Natural killer cell (primary cell): ENCODE results near the gene SSH2. TPM values are rescaled to one million over a fixed set of nuclear protein-coding genes. Genes with fewer than 3 reads are reported as not detected.
A peak's percentile ranks its signal among the peaks of the same experiment; 100 is the strongest.

Source experiments
- ATAC-seq, 3 donors: fragments of 150-1000 bp in 2 of 3; fragments of 200-7000 bp in 1 of 3; cut with Tn5 transposase; 1 replicate in 1 of 3; 2 replicates in 2 of 3; pipeline ENCODE4 v1.10.0; 2021; ENCODE audit warnings: mild to moderate bottlenecking in 2 of 3, moderate library complexity in 2 of 3
- DNase-seq, 2 donors: peaks; one replicate each; pipeline versions ENCODE4 v3.0.0 to v3.0.0-alpha.2; 2013 to 2021; ENCODE audit warnings: mixed read lengths in 1 of 2
- H3K27ac ChIP-seq: one replicate; pipeline ENCODE4 v1.5.1; 2013; ENCODE audit warnings: mild to moderate bottlenecking, low read length
- H3K27me3 ChIP-seq: one replicate; pipeline ENCODE4 v1.6.1; 2013; ENCODE audit warnings: low read length; ENCODE audit not compliant: control insufficient read depth, insufficient read depth
- H3K36me3 ChIP-seq: one replicate; pipeline ENCODE4 v1.6.1; 2013; ENCODE audit warnings: low read length; ENCODE audit not compliant: control insufficient read depth, insufficient read depth
- H3K4me1 ChIP-seq: one replicate; pipeline ENCODE4 v1.6.1; 2013; ENCODE audit warnings: low read length; ENCODE audit not compliant: control insufficient read depth, insufficient read depth
- H3K4me3 ChIP-seq: one replicate; pipeline ENCODE4 v1.5.1; 2013; ENCODE audit warnings: low read length
- H3K9me3 ChIP-seq: one replicate; pipeline ENCODE4 v1.6.1; 2013; ENCODE audit warnings: low read length; ENCODE audit not compliant: control insufficient read depth, insufficient read depth
- H3K27ac Mint-ChIP-seq, 2 donors: one replicate each; pipeline ENCODE4 v1.8.0; 2022; ENCODE audit warnings: mild to moderate bottlenecking in 2 of 2, mixed read lengths in 2 of 2, moderate library complexity in 1 of 2
- H3K27me3 Mint-ChIP-seq, 2 donors: one replicate each; pipeline ENCODE4 v1.8.0; 2022; ENCODE audit warnings: low read depth in 2 of 2, mixed read lengths in 2 of 2
- H3K36me3 Mint-ChIP-seq: one replicate; pipeline ENCODE4 v1.8.0; 2022; ENCODE audit warnings: mixed read lengths
- H3K4me1 Mint-ChIP-seq, 2 donors: one replicate each; pipeline ENCODE4 v1.8.0; 2022; ENCODE audit warnings: mixed read lengths in 2 of 2
- H3K4me3 Mint-ChIP-seq: one replicate; pipeline ENCODE4 v1.8.0; 2022; ENCODE audit warnings: mild to moderate bottlenecking, moderate library complexity, mixed read lengths
- H3K9me3 Mint-ChIP-seq, 2 donors: one replicate each; pipeline ENCODE4 v1.8.0; 2022; ENCODE audit warnings: mixed read lengths in 2 of 2
- WGBS: methylation state at CpG from one replicate; pipeline ENCODE4 v1.1.7; 2013; ENCODE audit warnings: missing lambda C conversion rate; ENCODE audit not compliant: insufficient coverage; 5-methylcytosine and 5-hydroxymethylcytosine counted together
- intact Hi-C: fragments of 100-400 bp; cut with micrococcal nuclease; formaldehyde crosslinking; loops from one replicate; pipeline ENCODE4 v1.14.2; 2022
- total RNA-seq, 4 donors: library from RNA; stranded (reverse); fragments of 120-200 nt in 1 of 4; gene quantifications; one replicate each; pipeline versions ENCODE4 v1.2.3 to v1.2.4, GENCODE V29; 2013 to 2022
- TF ChIP-seq, protein P1 (sequence below): fragments of 200-600 bp; IDR thresholded peaks from one replicate; pipeline ENCODE4 v1.8.0; 2022; ENCODE audit warnings: antibody characterized with exemption

Gene SSH2
- total RNA-seq, 3 donors from 2014 or later (not counting 1 experiment from before 2014, with no cell fraction given): 124 to 166 (median 144) TPM

DNA sequence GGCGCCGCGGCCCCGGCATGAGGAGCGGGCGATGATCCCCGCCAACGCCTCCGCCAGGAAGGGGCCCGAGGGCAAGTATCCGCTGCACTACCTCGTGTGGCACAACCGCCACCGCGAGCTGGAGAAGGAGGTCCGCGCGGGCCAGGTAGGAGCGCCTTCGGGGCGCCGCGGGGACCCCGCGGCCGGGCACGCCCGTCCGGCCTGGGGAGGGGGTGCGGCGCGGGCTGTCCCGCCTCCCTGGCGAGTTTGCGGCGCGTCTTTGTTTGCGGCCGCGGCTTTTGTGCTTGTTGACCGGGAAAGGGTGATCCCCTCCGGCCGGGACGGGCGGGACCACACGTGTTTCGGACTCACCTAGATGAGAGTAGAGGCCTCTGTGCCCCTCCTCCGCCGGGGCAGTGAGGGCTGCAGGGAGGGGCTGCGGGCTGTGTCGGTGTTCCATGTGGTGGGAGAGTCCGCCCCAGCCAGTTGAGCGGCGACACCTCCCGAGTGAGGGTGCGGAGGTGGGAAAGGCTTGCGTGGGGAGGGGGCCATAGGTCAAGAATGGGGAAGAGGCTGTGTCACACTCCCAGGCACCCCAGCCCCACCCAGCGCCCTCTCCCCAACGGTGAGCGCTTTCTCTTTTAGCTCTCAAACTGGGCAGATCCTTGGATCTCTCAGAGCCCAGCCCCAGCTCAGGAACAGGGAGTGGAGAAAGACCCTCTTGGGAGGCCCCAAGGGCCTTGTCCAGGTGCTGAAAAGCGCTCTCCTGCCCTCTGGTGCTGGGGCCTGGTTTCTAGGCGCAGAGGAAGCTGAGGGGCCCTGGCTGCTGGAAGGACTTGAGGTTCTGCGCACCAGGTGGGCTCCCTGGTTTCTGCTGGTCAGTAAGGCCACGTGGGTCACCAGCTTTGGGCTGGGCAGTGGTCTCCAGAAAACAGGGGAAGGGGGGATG, 336.2 kb downstream of the SSH2 start:
- intact Hi-C loops: no loop called here
- WGBS: 4% methylated on average over 62 of the region's 64 CpGs
- H3K27ac ChIP-seq: no peak overlapping the region
- TF ChIP-seq, protein P1, sequence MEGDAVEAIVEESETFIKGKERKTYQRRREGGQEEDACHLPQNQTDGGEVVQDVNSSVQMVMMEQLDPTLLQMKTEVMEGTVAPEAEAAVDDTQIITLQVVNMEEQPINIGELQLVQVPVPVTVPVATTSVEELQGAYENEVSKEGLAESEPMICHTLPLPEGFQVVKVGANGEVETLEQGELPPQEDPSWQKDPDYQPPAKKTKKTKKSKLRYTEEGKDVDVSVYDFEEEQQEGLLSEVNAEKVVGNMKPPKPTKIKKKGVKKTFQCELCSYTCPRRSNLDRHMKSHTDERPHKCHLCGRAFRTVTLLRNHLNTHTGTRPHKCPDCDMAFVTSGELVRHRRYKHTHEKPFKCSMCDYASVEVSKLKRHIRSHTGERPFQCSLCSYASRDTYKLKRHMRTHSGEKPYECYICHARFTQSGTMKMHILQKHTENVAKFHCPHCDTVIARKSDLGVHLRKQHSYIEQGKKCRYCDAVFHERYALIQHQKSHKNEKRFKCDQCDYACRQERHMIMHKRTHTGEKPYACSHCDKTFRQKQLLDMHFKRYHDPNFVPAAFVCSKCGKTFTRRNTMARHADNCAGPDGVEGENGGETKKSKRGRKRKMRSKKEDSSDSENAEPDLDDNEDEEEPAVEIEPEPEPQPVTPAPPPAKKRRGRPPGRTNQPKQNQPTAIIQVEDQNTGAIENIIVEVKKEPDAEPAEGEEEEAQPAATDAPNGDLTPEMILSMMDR: no peak
- H3K36me3 Mint-ChIP-seq: no peaks in the 10 kb centered on the region
- no peaks in the 10 kb centered on the region for H3K9me3 Mint-ChIP-seq
- peak overlapping the region; percentile 68 for H3K4me3 Mint-ChIP-seq
- H3K4me1 ChIP-seq: peaks cover 43% of the 10 kb centered on the region
- H3K27me3 ChIP-seq: peaks cover 3% of the 10 kb centered on the region
- no peaks in the 10 kb centered on the region for H3K9me3 ChIP-seq
- H3K4me3 ChIP-seq: peak overlapping the region; percentile 24
- peak in 1 of 2 donors; percentile 54 for DNase-seq
- no peak overlapping the region for H3K27ac Mint-ChIP-seq
- peaks cover 2% of the 10 kb centered on the region in 2 donors for H3K27me3 Mint-ChIP-seq
- peaks cover 9 to 43% of the 10 kb centered on the region in 2 donors for H3K4me1 Mint-ChIP-seq
- no peak for ATAC-seq
- no peaks in the 10 kb centered on the region for H3K36me3 ChIP-seq

DNA sequence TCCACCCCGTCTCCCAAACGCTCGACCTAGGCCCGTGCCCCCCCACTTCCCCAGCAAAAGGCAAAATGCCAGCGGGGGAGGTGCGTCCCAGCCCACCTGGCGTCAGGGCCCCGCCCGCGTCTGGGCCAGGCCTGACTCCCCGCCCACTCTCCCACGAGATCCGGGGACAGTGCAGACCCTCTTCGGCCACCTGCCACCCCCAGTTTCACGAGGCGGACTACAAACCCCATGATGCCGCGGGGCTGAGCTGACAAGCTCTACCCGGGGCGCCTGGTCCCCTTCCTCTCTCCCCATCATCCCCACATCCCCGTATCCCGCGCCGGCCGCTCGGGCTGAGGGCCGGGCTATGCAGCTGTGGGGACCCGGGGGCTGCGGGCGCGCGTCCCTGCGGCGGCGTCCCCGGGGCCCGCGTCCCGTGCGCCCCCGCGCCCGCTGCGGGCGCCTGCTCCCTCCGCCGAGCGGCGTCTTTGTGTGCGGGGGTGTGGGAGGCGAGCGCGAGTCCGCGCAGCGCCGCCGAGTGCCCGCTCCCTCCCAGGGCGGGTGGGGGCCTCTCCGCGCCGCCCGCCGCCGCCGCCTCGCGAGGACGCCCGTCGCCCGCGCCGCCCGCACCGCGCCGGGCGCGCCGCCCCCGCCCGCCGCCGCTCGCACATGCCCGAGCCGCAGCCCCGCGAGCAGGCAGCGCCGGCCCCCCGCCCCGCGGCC, 337.0 kb downstream of the SSH2 start, which contains the start of gene ANKRD13B:
Gene ANKRD13B, plus strand, starts transcription at position 283 of the 702 bp plus-strand sequence. CDS start 490 bp downstream, outside the sequence.
- Histone ChIP-seq H3K27me3 (peaks cover 3% of the 10 kb centered on the region), H3K4me3 (peak within 1 kb of the TSS; percentile 50), H3K9me3 (no peaks in the 10 kb centered on the region), H3K4me1 (peaks cover 51% of the 10 kb centered on the region), H3K36me3 (no peaks in the 10 kb centered on the region), H3K27ac (no peak within 1 kb of the TSS)
- H3K36me3 Mint-ChIP-seq: no peaks in the 10 kb centered on the region
- H3K4me3 Mint-ChIP-seq: peak within 1 kb of the TSS; percentile 77
- no peaks in the 10 kb centered on the region for H3K27me3 Mint-ChIP-seq
- peaks cover 14 to 52% of the 10 kb centered on the region in 2 donors for H3K4me1 Mint-ChIP-seq
- DNase-seq (peak in 1 of 2 donors; percentile 54), ATAC-seq (peak in 1 of 3 donors; percentile 4)
- under 1% methylated on average over 96 of the region's 96 CpGs for WGBS
- H3K9me3 Mint-ChIP-seq: no peaks in the 10 kb centered on the region
- intact Hi-C loops: loop anchor here (1.0 kb wide), 1 partner anchor 22 kb away; no protein-coding TSS in a partner anchor
- TF ChIP-seq, protein P1: no peak
- H3K27ac Mint-ChIP-seq: peak within 1 kb of the TSS in 1 of 2 donors; percentile 40

DNA sequence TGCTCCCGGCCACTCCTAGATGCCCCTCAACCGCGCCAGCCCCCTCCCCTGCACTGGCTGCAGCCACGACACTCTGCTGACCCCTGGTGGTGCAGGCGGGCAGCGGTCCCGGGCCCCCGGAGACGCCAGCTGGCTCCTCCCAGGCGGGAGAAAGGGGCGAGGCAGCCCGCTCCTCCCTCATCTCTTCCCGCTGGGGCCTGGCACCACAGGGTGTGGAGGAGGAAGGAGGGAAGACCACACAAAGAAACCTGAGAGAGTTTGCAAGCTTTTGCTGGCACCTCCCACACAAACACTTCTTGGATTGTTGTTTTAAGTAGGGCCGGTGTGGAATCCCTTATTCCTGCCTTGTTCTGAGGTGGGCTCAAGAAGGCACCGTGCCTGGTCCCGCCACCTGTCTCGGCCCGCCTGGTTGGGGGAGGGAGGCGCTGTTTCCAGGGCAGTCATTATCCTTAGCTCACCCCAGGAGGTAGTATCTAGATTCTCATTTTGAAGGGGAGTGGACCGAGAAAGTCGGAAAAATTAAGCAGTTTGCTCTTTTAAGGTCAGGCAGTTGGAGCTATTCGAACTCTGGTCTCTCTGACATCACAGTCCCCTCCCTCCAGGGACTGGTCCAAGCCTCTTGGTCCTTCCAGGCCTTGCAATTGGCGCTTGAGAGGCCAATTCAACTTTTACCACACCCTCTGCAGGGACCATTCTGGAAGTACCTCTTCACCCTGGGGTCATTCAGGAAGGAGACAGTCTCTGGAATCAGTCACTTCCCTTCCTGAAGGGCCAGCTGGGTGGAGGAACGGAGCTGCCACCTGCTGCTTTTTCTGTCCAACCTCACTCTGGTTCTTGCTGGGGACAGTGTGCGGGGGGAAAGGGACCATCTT, 338.1 kb downstream of the SSH2 start:
- TF ChIP-seq, protein P1: peak; percentile 92
- H3K27me3 ChIP-seq: peaks cover 3% of the 10 kb centered on the region
- no peaks in the 10 kb centered on the region for H3K27me3 Mint-ChIP-seq
- peaks cover 20 to 61% of the 10 kb centered on the region in 2 donors for H3K4me1 Mint-ChIP-seq
- peak overlapping the region; percentile 77 for H3K4me3 Mint-ChIP-seq
- ATAC-seq (peak; percentile 44 to 58 (median 47)), DNase-seq (peak; percentile 78 to 84)
- H3K36me3 ChIP-seq: no peaks in the 10 kb centered on the region
- no peaks in the 10 kb centered on the region for H3K9me3 ChIP-seq
- intact Hi-C loops: loop anchor here (1.0 kb wide), 1 partner anchor 23 kb away; no protein-coding TSS in a partner anchor
- no peaks in the 10 kb centered on the region for H3K36me3 Mint-ChIP-seq
- peaks cover 62% of the 10 kb centered on the region for H3K4me1 ChIP-seq
- 22% methylated on average over 22 of the region's 25 CpGs for WGBS
- peak overlapping the region in 1 of 2 donors; percentile 40 for H3K27ac Mint-ChIP-seq
- peak overlapping the region; percentile 12 for H3K4me3 ChIP-seq
- no peak overlapping the region for H3K27ac ChIP-seq
- no peaks in the 10 kb centered on the region for H3K9me3 Mint-ChIP-seq
